Fibroblast of pulmonary artery (primary cell): ENCODE data around the gene SMIM13.

Experiments
- DNase-seq: peaks from one replicate; pipeline ENCODE4 v3.0.0-alpha.2; 2010; ENCODE audit warnings: low read depth
- H3K4me3 ChIP-seq: replicated peaks from 2 replicates; pipeline ENCODE4 v1.5.1; 2011; ENCODE audit warnings: low read depth, mild to moderate bottlenecking, control low read depth, low read length, moderate library complexity
- CTCF ChIP-seq: IDR thresholded peaks from 2 replicates; pipeline ENCODE4 v1.5.1; 2011; ENCODE audit warnings: mild to moderate bottlenecking, control low read depth, low read length, inconsistent platforms; ENCODE audit errors: missing control alignments

SMIM13 gene

GRCh38 chr6:11066505-11067347 is 26.9 kb upstream of the SMIM13 start:
- DNase-seq, result no peak
- no peak for TF ChIP-seq CTCF
- no peak overlapping the region for H3K4me3 ChIP-seq

GRCh38 chr6:11067348-11067747 is 26.3 kb upstream of the SMIM13 start:
- no peak for DNase-seq
- no peak overlapping the region for H3K4me3 ChIP-seq
- TF ChIP-seq CTCF, result no peak

GRCh38 chr6:11069760-11070159 is 23.9 kb upstream of the SMIM13 start:
- no peak for DNase-seq
- no peak for TF ChIP-seq CTCF
- no peak overlapping the region for H3K4me3 ChIP-seq

- no peak for TF ChIP-seq CTCF
- no peak for DNase-seq
- H3K4me3 ChIP-seq, result no peak overlapping the region
These were observed 21.5 kb upstream of the SMIM13 start for GRCh38 chr6:11072101-11072500.

- TF ChIP-seq CTCF, result no peak
- DNase-seq, result no peak
- no peak overlapping the region for H3K4me3 ChIP-seq
These were observed 17.1 kb upstream of the SMIM13 start for GRCh38 chr6:11076540-11076939.

- no peak for DNase-seq
- no peak overlapping the region for H3K4me3 ChIP-seq
- no peak for TF ChIP-seq CTCF
These were observed 15.4 kb upstream of the SMIM13 start for GRCh38 chr6:11078266-11078665.

GRCh38 chr6:11080296-11080695 is 13.3 kb upstream of the SMIM13 start:
- no peak overlapping the region for H3K4me3 ChIP-seq
- DNase-seq, result no peak
- TF ChIP-seq CTCF, result no peak
